HT1080 (cell line): ENCODE results near the gene SDK2. TPM values are rescaled to one million over a fixed set of nuclear protein-coding genes. Genes with fewer than 3 reads are reported as not detected.

Source experiments
- DNase-seq: peaks from one replicate; pipeline ENCODE4 v3.0.0-alpha.2; 2015; ENCODE audit warnings: low read depth
- total RNA-seq: library from RNA; depleted of rRNA; stranded (reverse); fragments of >200 nt; shearing (Covaris generic); gene quantifications from 2 replicates; pipeline ENCODE4 v1.2.3, GENCODE V29; 2014

Gene SDK2
- total RNA-seq, 1 experiment from 2014 or later, result 0.39 TPM

GRCh38 chr17:73635101-73635817 is 9.0 kb downstream of the SDK2 start:
- no peak for DNase-seq

GRCh38 chr17:73634629-73635028 is 9.6 kb downstream of the SDK2 start:
- no peak for DNase-seq

DNA sequence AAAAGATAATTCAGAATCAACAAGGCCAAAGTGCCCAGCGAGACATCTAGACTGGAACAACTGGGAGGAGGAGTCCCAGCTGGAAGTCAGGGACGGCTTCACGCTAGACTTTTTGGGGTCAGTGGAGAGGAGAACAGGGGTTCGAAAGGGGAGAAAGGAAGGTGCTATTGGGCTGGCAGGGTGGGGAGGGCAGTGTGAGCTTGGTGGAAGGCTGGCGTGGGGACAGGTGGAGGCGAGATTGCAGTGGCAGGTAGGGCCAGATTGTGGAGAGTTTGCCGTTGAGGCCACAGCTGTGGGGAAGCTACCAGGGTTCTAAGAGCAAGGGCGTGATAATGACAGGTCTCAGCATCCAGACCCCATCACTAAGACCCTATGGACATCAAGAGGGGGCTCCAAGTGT is 10.5 kb downstream of the SDK2 start:
- no peak for DNase-seq

DNA sequence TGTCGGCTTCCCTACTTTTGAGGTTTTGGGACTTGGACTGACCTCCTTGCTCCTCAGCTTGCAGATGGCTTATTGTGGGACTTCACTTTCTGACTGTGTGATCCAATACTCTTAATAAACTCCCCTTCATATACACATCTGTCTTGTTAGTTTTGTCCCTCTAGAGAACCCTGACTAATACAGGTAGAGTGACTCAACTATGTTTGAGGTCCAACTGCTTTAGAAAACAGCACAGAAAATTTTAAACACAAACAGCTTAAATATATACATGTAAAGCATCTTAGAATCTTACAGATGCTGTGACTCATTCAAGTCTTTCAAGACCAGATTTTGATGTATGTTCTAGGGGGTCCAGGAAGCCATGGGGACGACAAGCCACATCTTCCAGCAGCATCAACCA is 11.7 kb downstream of the SDK2 start:
- DNase-seq, result no peak

- DNase-seq, result no peak
These were observed 13.2 kb downstream of the SDK2 start for GRCh38 chr17:73630965-73631595.

DNA sequence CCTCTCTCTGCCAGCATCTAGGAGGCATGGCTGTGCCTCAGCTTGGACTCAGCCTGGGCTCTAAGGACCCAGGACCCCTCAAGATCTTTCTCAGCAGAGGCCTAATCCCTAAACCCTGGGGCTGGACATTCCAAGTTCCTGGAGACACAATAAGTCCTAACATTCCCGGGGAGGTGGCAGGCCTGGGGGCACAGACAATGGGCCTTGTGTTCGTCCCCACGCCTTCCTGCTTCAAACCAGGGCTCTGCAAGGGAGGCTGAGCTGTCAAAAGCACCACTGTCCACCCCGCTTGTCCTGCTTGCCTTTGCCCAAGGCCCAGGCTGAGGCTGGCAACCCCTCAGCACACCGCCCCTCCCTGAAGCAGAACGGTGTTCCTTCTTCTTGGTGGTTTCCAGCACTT is 13.7 kb downstream of the SDK2 start:
- DNase-seq, result no peak

GRCh38 chr17:73628642-73629552 is 15.3 kb downstream of the SDK2 start:
- peak; percentile 39 for DNase-seq

GRCh38 chr17:73625991-73626673 is 18.1 kb downstream of the SDK2 start:
- DNase-seq, result no peak

- DNase-seq, result no peak
These were observed 19.2 kb downstream of the SDK2 start for GRCh38 chr17:73625006-73625405.

GRCh38 chr17:73624496-73624988 is 19.7 kb downstream of the SDK2 start:
- no peak for DNase-seq

- DNase-seq, result no peak
These were observed 20.4 kb downstream of the SDK2 start for GRCh38 chr17:73623818-73624217.

DNA sequence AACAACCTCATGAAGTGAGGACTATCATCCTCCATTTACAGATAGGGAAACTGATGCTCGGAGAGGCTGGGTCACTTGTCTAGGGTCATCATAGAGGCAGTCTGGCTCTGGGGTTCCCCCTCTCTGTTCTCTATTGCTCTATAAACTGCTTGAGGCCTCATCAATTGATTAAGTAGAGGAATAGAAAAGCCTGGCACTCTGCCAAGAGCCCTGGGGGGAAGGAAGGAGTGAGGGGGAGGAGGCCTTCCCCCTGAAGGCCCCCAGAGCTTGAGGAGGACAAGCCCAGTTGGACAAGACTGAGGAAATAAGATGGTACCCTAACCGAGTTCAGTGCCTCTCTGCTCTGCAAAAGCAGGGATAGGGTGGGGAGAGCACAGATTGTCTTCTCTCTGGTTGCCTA is 21.0 kb downstream of the SDK2 start:
- DNase-seq, result no peak

- no peak for DNase-seq
These were observed 21.9 kb downstream of the SDK2 start for GRCh38 chr17:73622381-73622780.

DNA sequence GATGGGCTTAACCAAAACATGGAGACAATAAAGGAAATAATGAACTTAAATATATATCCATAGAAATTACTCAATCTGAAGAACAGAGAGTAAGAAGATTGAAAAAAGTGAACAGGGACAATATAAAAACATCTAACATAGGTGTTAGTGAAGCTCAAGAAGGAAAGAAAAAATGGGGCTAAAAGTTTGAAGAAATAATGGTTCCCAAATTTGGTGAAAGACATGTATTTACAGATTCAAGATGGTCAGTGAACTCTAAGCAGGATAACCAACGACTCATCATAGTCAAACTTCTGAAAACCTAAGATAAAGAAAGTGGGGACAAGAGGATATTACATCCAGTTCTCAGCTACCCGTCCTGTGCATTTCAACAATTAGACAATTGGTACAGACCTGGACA is 22.6 kb downstream of the SDK2 start:
- no peak for DNase-seq

DNA sequence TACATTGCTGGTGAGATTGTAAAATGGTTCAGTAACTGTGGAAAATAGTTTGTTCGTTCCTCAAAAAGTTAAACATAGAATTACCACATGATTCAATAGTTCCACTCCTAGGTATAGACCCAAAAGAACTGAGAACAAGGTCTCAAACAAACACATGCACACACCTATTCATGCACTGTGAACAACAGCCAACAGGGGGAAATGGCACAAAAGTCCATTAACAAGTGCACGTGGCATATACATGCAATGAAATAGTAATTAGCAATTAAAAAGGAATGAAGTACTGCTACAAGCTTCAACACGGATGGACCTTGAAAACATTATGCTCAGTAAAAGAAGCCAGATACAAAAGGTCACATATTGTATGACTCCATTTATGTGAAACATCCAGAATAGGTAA is 23.8 kb downstream of the SDK2 start:
- DNase-seq, result no peak

- no peak for DNase-seq
These were observed 26.7 kb downstream of the SDK2 start for GRCh38 chr17:73617501-73617900.

- no peak for DNase-seq
These were observed 27.3 kb downstream of the SDK2 start for GRCh38 chr17:73616873-73617404.

DNA sequence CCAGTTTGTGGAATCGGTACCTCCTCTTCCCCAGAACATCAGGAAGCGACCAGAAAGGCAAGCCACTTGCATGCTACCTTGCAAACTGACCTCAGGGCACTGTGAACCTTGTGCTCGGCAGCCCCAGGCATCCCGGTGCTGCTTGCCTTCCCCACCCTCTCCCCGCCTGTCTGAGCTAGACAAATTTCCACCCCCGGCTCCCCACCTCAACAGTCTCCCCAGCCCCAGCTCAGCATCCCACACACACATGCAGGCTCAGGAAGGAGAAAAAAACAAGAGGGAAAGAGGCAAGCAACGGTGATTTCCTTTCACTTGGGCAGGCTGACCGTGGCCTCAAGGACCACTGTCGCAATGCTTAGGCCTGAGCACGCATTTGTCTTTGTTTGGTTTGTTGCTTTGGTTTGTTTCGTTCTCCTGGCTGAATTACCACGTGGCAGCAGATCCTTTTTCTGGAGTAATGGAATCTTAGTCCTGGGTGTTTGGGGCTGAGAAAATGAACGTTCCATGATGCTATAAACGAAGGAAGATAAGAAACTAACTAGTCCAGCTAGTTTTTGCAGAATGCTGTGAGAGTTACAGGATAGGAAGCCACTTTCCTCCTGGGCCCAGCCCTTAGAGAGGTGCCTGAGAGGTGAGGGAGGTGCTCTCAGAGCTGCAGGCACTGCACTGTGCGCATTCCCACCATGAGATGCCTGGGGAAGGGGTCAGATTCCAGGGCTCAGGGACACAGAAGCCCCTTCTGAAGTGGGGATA is 27.9 kb downstream of the SDK2 start:
- no peak for DNase-seq

GRCh38 chr17:73614256-73614655 is 30.0 kb downstream of the SDK2 start:
- no peak for DNase-seq
